AG04450 (cell line): ENCODE data around the gene HID1. TPM values are rescaled to one million over a fixed set of nuclear protein-coding genes. Genes with fewer than 3 reads are reported as not detected.

ENCODE experiments used
- CTCF ChIA-PET: fragments of 300-600, 350-600 bp; formaldehyde crosslinking; extraction: SDS; loops from one replicate; lab custom pipeline; 2022; ENCODE audit warnings: antibody characterized with exemption, inconsistent platforms; lab: Charles Lee
- POLR2A ChIA-PET: fragments of 350-600 bp; formaldehyde crosslinking; extraction: SDS; loops from one replicate; lab custom pipeline; 2021; ENCODE audit warnings: antibody characterized with exemption, inconsistent platforms; lab: Yijun Ruan, JAX
- DNase-seq: peaks from one replicate; pipeline ENCODE4 v3.0.0-alpha.2; 2011; ENCODE audit warnings: low read depth, low spot score
- H3K27ac ChIP-seq: one replicate; pipeline ENCODE4 v1.5.1; 2012; ENCODE audit warnings: low read depth, low read length, control low read depth
- H3K27me3 ChIP-seq: one replicate; pipeline ENCODE4 v1.6.0; 2012; ENCODE audit warnings: low read length; ENCODE audit not compliant: control insufficient read depth, insufficient read depth
- H3K4me3 ChIP-seq: 2 replicates; pipeline ENCODE4 v1.5.1; 2011; ENCODE audit warnings: mild to moderate bottlenecking, low read depth, low read length, control low read depth
- H3K9me3 ChIP-seq: 2 replicates; pipeline ENCODE4 v1.5.1; 2012; ENCODE audit warnings: low read length; ENCODE audit not compliant: control insufficient read depth, insufficient read depth
- polyA plus RNA-seq: library from polyadenylated mRNA; depleted of rRNA; stranded (reverse); fragments of >200 nt; gene quantifications from 2 replicates; pipeline ENCODE4 v1.2.3, GENCODE V29; 2011
- TF ChIP-seq, protein P1 (sequence below): IDR thresholded peaks from 2 replicates; pipeline ENCODE4 v1.5.1; 2011; ENCODE audit warnings: low read depth, low read length, control low read depth, inconsistent platforms

HID1 gene
- polyA plus RNA-seq, 1 experiment, result 1.8 TPM

- POLR2A ChIA-PET, result no interaction called here
- no peak for DNase-seq
Observed at GRCh38 chr17:74964246-74964761, 8.3 kb downstream of the HID1 start.

DNA sequence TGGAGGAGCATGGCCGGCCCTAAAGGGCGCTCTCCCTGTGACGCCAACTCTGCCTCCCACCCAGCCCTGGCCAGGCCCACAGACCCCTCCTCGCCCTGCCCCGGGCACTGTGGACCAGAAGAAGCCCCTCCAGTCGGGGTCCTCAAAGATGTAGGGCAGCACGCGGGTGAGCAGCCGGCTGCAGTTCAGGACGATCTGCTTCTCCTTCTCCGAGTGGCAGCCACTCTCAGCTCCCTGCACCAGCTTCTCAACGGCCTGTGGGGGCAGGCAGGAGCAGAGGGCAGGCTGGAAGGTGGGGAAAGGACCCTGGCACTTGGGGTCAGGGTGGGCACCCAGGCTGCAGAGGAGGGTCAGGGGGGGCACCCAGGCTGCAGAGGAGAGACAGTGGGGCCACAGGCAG, 8.9 kb downstream of the HID1 start:
- TF ChIP-seq, protein P1, sequence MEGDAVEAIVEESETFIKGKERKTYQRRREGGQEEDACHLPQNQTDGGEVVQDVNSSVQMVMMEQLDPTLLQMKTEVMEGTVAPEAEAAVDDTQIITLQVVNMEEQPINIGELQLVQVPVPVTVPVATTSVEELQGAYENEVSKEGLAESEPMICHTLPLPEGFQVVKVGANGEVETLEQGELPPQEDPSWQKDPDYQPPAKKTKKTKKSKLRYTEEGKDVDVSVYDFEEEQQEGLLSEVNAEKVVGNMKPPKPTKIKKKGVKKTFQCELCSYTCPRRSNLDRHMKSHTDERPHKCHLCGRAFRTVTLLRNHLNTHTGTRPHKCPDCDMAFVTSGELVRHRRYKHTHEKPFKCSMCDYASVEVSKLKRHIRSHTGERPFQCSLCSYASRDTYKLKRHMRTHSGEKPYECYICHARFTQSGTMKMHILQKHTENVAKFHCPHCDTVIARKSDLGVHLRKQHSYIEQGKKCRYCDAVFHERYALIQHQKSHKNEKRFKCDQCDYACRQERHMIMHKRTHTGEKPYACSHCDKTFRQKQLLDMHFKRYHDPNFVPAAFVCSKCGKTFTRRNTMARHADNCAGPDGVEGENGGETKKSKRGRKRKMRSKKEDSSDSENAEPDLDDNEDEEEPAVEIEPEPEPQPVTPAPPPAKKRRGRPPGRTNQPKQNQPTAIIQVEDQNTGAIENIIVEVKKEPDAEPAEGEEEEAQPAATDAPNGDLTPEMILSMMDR, result peak; percentile 32
- ChIA-PET CTCF (interaction anchor here (1.8 to 3.9 kb wide), 2 partner anchors 40 to 48 kb away, joined by 4 to 62 read pairs; partner anchors contain the start of genes MRPL58 and OTOP2), POLR2A (no interaction called here)
- Histone ChIP-seq H3K27ac (no peak overlapping the region), H3K9me3 (no peaks in the 10 kb centered on the region; the same call in 1 of the 2 replicates), H3K27me3 (peaks cover 7% of the 10 kb centered on the region), H3K4me3 (no peak overlapping the region)
- no peak for DNase-seq

More at GRCh38 chr17:74964246-74964761, 8.3 kb downstream of the HID1 start:
- H3K4me3 ChIP-seq, result no peak overlapping the region
- peaks cover 7% of the 10 kb centered on the region for H3K27me3 ChIP-seq
- TF ChIP-seq, protein P1, result no peak
- H3K9me3 ChIP-seq, result no peaks in the 10 kb centered on the region; the same call in 1 of the 2 replicates
- no peak overlapping the region for H3K27ac ChIP-seq
- CTCF ChIA-PET, result interaction anchor here (1.8 kb wide), 1 partner anchor 40 kb away, joined by 4 read pairs; the partner anchor contains the start of gene OTOP2

- TF ChIP-seq, protein P1, result no peak
- H3K27me3 ChIP-seq, result no peaks in the 10 kb centered on the region
- ChIA-PET POLR2A (interaction anchor here (0.6 to 1.7 kb wide), 2 partner anchors 49 to 85 kb away, joined by 3 to 10 read pairs; partner anchors contain the start of gene MRPL58), CTCF (interaction anchor here (0.6 to 3.9 kb wide), 28 partner anchors 9 to 1186 kb away, joined by 3 to 62 read pairs (median 6); partner anchors contain the start of genes CDR2L, HID1, MRPL58 and NUP85)
- H3K27ac ChIP-seq, result no peak overlapping the region
- no peak overlapping the region for H3K4me3 ChIP-seq
- DNase-seq, result no peak
- no peaks in the 10 kb centered on the region; the same call in 1 of the 2 replicates for H3K9me3 ChIP-seq
Observed at GRCh38 chr17:74962622-74963394, 9.8 kb downstream of the HID1 start.

DNA sequence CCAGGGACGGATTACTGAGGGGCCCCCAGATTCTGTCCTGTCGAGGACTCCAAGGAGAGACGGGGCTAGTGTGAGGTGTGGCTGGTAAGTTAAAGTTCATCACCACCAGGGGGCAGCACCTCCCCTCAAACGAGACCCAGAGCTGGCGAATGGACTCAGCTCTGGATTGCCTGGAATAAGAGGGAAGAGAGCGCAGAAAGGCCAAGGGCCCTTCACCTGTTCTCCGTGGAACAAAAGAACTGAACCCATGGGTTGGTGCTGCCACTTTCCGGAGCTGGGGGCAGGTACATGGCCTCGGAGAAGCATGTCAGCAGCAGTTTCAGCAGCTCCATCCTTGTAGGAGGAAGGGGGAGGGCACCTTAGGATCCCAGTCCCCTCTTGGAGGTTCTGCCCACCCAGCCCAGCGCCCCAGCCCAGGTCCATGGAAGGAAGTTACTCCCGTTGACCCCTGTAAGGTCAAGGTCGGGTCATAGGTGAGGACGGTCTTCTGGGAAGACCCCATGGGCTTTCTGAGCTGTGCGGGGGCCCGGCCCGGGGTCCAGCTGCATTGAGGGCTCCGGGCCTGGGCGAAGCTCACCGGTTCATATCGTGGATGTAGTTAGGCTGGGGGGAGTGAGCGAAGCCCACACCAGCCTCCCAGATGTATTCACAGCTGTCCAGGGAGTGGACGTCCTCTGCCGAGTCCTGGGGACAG, 10.8 kb downstream of the HID1 start:
- TF ChIP-seq, protein P1, result peak; percentile 70
- ChIA-PET CTCF (interaction anchor here (0.5 to 3.9 kb wide), 50 partner anchors 8 to 1185 kb away, joined by 3 to 62 read pairs (median 4); partner anchors contain the start of genes ARMC7, CDR2L, FDXR and HID1), POLR2A (interaction anchor here (0.6 to 1.7 kb wide), 4 partner anchors 50 to 89 kb away, joined by 3 to 10 read pairs (median 6); partner anchors contain the start of gene MRPL58)
- no peak overlapping the region for H3K4me3 ChIP-seq
- H3K27ac ChIP-seq, result no peak overlapping the region
- peak; percentile 61 for DNase-seq
- H3K9me3 ChIP-seq, result no peaks in the 10 kb centered on the region; the same call in 1 of the 2 replicates
- no peaks in the 10 kb centered on the region for H3K27me3 ChIP-seq
